SIG-M5 (cell line): ENCODE results near the gene GRAMD1A.
A peak's percentile ranks its signal among the peaks of the same experiment; 100 is the strongest.
"Not testable (repeated sequence)": the region's sequence is repeated elsewhere in the genome, so short reads cannot be mapped to it uniquely, and the experiment has no call there.

ENCODE experiments used
- DNase-seq: peaks from one replicate; lab custom pipeline; 2025; lab: John Stamatoyannopoulos, UW

GRAMD1A gene

DNA sequence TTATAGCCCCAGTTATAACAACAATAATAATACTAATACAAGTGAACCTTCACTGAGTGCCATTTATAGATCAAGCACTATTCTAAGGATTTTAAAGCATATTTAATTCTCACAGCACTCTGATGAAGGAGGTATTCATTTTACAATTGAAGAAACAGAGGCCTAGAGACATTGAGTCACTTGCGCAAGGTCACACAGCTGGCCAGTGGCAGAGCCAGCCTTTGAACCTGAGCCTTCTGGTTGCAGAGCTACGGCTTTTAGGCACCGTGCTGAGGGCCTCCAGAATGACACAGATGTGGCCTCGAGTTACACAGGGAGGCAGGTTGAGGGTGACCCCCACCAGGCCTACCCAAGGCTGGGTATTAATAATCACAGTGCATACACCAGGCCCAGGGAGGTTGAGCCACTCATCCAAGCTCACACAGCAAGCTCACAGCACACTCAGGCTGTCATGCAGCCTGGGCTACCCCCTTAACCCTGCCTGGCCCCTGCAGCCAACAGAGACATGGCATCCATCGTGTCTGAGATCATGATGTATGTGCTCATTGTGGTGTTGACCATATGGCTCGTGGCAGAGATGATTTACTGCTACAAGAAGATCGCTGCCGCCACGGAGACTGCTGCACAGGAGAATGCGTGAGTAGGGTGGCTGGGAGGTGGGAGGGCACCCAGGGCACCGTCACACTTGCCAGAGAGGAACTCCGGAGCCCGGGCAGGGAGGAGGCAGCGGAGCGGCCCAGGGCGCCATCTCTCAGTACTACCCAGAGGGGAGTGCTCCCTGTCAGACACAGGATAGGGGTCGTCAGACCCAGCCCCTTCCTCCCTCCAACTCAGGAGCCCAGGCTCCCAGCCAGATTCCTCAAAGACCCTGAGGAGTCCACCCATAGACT lies 38.7 kb downstream of the GRAMD1A start:
- no peak for DNase-seq

DNA sequence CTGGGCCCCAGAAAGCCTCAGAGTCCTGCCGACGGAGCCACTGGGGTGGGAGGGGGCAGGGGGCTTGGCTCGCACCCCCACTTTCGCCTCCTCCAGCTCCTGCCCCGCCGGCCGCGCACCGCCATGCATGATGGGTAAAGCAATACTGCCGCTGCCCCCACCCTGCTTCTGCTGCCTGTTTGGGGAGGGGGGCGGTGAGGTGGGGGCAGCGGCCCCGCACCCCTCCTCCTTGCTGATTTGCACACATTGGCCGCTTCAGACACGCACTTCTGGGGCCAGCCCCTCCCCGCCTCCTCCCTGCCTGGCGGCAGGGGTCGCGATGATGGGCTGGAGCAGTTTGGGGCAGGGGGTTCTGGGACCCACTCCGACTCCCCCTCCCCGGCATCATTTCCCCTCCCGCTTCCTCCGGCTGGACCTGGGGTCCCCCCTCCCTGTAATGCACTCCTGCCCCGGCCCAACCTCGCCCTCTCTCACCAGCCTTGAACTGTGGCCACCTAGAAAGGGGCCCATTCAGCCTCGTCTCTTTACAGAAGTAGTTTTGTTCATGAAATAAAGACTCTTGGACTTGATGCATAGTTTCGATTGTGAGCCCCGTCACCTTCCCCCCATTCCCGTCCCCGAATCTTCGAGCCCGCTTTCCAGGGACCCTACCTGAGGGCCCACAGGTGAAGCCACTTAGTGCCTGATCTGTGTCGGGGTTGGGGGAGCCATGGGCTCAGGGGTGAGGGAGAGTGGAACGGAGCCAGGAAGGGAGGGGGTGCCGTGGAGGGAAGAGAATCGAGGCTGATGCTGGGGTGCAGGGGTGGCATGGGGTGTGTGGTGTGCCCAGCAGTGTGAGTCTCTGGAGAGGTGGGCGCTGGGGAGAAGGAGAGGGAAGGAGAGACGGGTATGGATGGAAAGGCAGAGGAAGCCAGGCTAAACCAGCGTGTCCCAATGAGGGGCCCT lies 40.0 kb downstream of the GRAMD1A start:
- DNase-seq: no peak

DNA sequence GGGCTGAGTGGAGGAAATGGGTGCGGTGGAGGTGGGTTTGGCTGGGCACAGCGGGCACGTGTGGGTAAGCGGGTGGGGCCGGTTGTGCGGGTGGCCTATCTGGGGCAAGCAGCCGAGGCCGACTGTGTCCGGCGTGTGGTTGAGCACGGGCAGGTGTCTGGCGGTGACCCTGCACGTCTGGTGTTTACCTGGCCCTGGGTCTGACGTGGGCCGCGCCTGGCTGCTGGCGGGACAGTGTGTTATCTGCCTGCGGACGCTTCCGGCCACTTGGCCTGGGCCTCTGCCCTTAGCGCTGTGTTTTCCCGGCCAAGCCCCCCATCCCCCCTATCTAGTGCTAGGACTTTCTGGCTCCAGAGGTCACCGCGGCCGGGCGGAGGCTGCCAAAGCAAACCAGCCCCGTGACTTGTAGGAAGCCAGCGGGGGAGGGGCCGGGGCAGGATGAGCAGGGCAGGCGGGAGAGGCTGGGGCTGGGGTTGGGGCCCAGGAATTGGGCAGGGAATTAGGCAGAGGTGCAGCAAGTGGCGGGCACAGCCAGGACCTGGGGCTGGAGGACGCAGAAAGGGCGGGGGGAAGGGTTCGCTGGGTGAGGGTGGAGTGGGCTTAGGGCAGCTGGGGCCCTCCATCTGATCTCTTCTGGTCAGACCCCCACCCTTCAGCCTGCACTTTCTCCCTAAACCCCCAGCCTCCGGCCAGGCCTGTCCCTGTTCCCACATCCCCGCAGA lies 40.9 kb downstream of the GRAMD1A start:
- DNase-seq: no peak

DNA sequence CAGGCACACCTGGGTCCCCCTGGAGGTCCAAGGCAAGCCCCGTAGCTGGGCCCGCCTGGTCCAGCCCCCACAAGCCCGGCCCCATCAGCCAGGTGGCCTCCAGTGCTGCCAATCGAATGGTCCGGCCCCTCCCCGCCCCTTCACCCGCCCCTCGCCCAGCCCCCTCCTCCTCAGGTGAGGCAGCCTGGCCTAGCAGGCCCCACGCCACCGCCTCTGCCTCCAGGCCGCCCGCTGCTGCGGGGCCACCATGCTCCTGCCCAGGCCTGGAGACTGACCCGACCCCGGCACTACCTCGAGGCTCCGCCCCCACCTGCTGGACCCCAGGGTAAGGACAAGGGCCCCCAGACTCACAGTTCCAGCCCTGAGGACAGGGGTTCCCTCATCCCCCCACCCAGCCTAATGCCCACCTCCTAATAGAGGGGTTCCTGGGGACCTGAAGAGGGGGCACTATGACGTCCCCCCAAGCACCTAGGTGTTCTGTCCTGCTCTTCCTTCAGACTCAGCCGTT lies 41.5 kb downstream of the GRAMD1A start, which contains the start of gene HPN:
TSS of gene HPN (plus strand) at position 174 of the 508 bp plus-strand sequence. CDS start 786 bp downstream, outside the sequence.
- no peak for DNase-seq

DNA sequence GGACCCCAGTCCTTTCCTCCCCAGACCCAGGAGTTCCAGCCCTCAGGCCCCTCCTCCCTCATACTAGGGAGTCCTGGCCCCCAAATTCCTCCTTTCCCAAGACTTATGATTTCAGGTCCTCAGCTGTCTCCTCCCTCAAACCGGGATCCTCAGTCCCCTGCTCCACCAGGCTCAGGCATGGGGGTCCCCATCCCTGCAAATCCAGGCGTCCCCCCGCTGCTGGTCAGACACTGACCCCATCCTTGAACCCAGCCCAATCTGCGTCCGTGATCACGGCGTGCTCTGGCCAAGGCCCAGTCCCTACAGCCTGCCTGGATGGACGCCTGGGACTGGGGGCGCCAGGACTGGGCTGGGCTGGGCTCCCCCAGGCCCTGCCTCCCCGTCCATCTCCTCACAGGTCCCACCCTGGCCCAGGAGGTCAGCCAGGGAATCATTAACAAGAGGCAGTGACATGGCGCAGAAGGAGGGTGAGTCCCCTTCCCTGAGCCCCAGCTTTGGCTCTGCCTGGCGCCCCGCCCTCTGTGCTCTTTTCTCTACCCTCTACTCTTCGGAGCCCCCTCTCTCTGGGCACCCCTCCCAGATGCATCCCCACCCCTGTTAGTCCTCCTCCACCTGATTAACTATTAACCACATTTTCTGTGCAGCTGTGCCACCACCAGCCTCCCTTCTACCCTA lies 42.1 kb downstream of the GRAMD1A start:
- no peak for DNase-seq

DNA sequence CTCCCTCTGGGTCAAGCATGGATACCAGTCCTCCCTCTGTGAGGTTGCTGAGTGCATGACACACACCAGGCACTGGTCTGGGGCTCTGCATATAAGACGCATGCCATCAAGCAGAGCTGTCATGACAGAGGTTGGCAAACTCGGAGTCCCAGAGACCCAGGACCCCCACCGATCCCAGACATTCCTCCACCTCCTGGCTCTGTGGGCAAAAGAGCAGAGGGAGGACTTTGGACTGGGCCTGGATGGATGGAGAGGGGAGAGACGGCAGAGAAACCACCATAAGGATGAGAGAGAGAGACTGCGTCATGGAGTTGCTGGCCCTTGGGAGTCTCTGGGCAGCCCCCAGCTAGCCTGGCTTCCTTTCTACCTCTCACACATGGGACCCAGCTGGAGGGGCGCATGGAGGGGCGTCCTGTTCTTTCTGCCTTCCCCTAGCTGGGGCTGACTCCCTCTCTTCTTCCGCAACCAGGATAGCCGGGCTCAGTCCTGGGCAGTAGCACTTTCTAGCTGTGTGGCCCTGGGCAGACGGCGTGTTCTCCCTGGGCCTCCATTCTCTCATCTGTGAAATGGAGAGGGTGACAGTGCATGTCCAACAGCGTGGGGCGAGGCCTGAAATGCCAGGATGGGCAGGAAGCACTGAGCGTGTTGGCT lies 43.0 kb downstream of the GRAMD1A start:
- no peak for DNase-seq

DNA sequence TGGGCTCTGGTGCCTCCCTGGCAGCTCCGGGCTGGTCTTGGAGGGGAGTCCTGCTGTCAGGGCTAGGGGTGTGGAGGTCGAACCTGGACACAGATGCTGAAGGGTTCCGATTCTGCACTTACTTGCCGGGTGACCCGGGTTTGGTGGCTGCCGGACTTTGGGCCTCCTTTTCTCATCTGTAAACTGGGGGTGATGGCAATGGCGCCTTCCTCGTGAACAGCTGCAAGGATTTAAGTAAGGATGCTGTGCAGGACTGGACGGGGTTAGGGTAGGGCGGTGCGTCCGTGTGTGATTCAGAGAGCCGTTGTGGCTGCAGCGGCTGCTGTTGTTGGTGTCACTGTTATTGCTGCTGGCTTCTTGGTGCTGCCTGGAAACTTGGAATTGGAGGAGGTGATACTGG lies 43.8 kb downstream of the GRAMD1A start:
- DNase-seq: no peak

DNA sequence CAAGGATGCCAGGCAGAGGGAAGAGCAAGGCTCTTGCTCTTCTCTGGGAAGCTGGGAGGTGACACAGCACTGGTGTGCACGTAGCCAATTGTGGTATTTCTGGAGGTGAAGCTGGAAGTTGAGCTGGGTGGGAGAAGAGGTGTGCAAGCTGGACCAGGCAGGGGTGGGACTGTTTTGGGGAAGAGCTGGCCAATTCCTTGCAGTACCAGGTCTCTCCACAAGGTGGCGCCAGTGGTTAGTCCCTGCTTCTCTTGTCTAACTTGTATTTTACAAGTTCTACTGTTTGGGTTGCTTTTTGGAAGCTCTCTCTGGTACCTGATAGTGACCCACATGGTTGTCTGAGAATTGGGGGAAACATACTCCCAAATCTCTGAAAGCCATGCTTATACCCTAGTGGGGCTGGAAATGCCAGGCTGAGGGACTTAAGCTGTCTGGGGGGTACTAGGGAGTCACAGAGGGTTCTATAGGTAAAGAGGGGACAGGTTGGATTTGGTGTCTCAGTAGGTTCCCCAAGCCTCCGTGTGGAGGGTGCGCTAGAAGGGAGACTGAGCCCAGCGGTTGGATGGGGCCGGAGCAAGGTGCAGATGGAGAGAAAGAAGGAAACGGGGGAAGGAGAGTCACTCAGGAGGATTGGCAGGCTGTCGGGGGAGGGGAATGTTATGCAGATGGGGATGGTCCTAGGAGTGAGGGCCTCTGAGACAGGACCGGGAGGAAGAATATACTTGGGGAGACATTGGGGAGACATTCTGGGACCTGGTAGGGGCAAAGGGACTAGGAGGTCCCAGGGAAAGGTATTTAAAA lies 44.4 kb downstream of the GRAMD1A start:
- no peak for DNase-seq

DNA sequence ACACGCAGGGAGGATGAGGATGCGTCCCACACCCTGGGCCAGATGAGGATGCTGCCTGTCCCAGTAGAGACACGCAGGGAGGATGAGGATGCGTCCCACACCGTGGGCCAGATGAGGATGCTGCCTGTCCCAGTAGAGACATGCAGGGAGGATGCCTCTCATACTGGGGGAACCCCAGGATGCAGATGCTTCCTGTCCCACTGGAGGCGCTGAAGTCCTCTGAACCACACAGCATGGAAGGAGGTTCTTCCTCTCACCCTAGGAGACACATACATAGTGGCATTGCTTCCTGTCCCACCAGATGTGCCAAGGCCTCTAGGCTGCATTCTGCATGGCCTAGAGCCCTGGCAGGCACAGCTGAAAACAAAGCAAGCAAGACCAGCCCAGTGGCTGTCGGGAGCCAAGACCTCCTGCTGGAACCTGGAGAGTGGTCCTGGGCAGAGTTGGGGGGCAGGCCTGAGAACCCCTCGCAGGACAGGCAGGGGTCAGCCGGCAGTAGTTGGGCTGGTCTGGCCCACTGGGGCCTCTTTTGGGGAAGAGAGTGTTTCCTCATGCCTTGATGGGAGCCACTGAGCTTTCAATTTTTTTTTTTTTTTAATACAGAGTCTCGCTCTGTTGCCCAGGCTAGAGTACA lies 45.7 kb downstream of the GRAMD1A start:
- DNase-seq: peak; percentile 12

DNA sequence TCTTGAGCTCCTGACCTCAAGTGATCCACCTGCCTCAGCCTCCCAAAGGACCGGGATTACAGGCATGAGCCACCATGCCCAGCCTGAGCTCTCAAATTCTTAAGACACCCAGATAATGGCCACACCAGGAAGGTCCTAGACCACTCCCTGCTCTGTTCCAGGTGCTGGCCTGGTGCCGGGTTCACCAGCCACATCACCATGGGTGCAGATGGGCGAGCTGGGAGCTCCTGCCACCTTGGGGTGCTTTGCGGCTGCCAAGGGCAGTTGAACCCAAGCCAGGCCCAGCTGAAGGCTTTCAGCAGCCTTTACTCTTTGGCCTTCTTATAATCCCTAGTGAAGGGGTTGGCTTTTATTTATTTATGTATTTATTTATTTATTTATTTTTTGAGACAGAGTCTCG lies 46.3 kb downstream of the GRAMD1A start:
- no peak for DNase-seq

DNA sequence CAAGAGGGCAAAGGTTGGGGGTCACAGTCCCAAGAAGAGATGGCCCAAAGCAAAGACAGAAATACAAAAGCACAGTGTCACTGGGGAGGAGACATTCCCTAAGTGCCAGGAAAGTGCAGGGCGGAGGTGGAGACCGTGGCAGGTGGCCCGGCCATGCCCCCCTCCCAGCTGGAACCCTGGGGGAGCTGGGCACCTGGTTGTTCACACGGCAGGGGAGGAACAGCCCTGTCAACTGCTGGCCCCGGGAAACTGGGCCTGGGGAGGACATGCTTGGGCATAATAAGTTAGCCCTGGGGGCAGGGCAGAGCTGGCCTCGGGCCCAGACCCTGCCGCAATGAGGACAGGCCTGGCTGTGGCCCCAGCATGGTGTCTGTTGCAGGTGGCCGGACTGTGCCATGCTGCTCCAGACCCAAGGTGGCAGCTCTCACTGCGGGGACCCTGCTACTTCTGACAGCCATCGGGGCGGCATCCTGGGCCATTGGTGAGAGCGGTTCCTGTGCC lies 48.8 kb downstream of the GRAMD1A start:
- DNase-seq: no peak

DNA sequence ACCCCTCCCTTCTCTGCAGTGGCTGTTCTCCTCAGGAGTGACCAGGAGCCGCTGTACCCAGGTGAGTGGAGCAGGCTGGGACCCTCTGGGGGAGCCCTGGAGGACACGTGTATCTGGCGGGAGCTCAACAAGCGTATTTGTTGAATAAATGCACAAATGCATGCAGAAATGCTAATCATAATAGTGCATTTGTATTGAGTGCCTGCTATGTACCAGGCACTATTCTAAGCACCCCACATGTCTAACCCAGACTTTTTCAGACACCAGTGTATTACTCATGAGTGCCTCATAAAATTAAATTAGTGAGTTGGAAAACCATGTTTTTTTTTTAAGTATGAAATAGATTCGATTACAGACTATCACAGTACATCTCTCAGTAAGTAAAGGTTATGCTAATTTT lies 49.3 kb downstream of the GRAMD1A start:
- no peak for DNase-seq

DNA sequence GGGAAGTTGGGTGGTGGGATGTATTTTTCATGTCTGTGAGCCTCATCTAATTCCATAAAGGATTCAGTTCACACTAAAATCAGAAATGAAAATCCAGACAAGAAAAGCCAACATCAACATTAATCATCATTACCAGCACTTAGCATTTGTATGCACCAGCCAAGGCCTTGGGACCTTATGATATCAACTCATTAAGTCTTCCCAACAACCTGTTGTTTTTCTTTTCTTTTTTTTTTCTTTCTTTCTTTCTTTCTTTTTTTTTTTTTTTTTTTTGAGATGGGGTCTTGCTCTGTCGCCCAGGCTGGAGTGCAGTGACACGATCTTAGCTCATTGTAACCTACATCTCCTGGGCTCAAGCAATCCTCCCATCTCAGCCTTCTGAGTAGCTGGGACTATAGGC lies 50.5 kb downstream of the GRAMD1A start:
- DNase-seq: not testable (repeated sequence)

DNA sequence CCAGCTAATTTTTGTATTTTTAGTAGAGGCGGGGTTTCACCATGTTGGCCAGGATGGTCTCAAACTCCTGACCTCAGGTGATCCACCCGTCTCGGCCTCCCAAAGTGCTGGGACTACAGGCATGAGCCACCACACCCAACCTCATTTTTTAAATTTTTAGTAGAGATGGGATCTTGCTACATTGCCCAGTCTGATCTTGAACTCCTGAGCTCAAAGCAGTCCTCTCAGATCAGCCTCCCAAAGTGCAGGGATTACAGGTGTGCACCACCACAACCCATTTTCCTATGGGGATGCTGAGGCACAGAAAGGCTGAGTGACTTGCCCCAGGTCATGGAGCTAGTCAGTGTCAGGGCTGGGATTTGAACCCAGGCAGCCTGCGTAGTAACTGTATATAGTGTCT lies 51.1 kb downstream of the GRAMD1A start:
- DNase-seq: not testable (repeated sequence)

DNA sequence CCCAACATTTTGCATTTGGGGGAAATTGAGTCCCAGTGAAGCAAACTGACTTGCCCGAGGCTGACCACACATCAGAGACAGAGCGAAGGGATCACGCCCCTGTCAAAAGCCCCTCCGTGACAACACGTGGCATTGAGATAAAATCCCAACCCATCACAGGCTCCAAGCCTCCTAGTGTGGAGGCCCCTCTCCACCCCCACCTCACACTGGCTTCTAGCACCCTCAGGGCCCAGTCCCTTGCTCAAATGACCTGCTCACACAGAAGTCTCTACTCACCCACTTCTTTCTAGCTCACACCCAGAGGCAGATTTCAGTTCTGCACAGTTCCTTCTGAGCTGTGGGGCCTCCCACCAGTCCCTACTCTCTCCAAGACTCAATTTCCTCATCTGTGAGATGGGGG lies 51.7 kb downstream of the GRAMD1A start:
- DNase-seq: no peak

DNA sequence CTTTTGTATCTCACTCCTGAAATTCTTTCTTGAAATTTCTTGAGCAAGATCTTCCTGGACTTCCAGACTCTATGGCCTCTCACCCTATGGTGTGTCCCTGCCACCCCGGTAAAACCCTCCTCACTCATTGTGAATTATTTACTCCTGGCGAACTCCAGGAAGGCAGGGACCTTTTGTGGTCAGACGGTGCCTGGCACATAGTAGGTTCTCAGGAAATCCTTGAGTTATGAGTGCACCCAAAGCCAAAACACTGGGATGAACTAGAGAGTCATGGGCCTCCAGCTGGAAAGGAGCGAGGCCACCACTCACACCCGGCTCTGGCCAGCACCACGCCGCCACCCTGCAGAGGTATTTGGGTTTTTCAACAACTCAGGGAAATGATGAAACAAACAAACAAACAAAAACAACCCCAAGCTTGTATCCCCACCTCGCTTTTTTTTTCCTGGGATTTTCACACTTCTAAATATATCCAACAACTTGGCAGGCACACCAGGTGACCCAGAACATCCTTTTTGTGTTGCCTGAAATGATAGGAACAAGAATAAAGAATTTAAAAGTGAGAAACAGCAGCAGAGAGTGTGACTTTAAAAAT lies 52.6 kb downstream of the GRAMD1A start:
- no peak for DNase-seq

DNA sequence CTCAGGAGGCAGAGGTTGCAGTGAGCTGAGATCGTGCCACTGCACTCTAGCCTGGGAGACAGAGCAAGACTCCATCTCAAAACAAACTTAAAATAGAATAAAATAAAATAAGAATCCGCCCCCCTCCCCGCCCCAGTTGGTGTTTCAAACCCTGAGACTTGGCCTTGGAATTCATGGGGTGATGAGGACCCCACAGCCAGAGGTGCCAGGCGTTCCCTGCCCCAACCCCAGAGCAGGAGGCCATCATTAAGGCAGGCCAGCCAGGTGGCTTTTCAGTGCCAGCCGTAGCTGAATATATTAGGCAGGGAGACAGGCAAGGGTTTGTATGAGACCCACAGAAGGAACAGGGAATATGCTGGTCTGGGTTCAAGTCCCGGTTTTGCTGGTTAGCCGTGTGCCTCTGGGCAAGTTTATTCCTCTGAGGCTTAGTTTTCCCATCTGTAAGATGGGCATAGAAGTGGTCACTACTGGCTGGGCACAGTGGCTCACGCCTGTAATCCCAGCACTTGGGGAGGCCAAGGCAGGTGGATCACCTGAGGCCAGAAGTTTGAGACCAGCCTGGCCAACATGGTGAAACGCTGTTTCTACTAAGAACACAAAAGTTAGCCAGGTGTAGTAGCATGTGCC lies 53.7 kb downstream of the GRAMD1A start:
- no peak for DNase-seq

DNA sequence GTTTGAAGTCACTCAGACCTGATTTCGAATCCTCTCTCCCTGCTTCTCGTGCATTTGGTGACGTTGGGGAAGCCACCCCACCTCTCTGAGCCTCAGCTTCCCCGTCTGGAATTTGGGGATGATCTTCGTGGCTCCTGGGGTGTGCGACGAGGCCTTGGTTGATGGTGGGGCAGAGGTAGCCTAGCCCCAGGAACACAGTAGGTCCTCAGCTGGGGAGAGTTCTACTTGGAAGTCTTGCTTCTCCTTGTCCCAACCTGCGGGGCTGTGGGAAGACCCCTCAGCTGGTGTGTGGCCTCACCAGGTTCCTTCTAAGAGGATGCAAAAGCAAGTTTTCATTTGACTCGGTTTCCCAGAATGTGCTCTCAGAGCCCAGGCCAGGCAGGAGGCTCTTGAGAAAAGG lies 54.5 kb downstream of the GRAMD1A start:
- no peak for DNase-seq
